A549 (cell line): ENCODE measurements around the gene CHD1L. TPM values are rescaled to one million over a fixed set of nuclear protein-coding genes. Genes with fewer than 3 reads are reported as not detected.

Source experiments
- ATAC-seq, 2 experiments: fragments of 200-7000 bp in 1 of 2; fragments of >200 bp in 1 of 2; cut with Nextera tagmentation in 1 of 2; cut with Tn5 transposase in 1 of 2; 3 replicates each; pipeline versions ENCODE4 v1.8.0 to v1.9.1; 2018 to 2020; ENCODE audit warnings: mild to moderate bottlenecking in 1 of 2, moderate library complexity in 1 of 2
- CTCF ChIA-PET: fragments of 300-600 bp; sonication (Branson Sonifier 250); formaldehyde crosslinking; extraction: SDS; loops from one replicate; lab custom pipeline; 2021; ENCODE audit warnings: antibody characterized with exemption, inconsistent platforms; lab: Yijun Ruan, JAX
- POLR2A ChIA-PET: fragments of 350-600 bp; formaldehyde crosslinking; extraction: SDS; loops from one replicate; lab custom pipeline; 2021; ENCODE audit warnings: antibody characterized with exemption, inconsistent platforms; lab: Yijun Ruan, JAX
- DNase-seq, 2 experiments: peaks; one replicate each; pipeline versions ENCODE4 v3.0.0 to v3.0.0-alpha.2; 2011 to 2016; ENCODE audit warnings: low read depth in 1 of 2, low spot score in 1 of 2
- FAIRE-seq: peaks from 2 replicates; lab custom pipeline; 2011; peaks lifted over from hg19 to GRCh38; lab: Jason Lieb, UNC
- H3K27ac ChIP-seq, 2 experiments: fragments of >200 bp; sonication (Bioruptor Twin); formaldehyde crosslinking; 3 replicates each; pipeline ENCODE4 v1.5.1; 2016 to 2017
- H3K4me1 ChIP-seq: fragments of >200 bp; sonication (Bioruptor Twin); formaldehyde crosslinking; 3 replicates; pipeline ENCODE4 v1.6.1; 2016
- H3K4me2 ChIP-seq: fragments of >200 bp; sonication (Bioruptor Twin); formaldehyde crosslinking; 3 replicates; pipeline ENCODE4 v1.6.1; 2016
- H3K4me3 ChIP-seq: fragments of >200 bp; sonication (Bioruptor Twin); formaldehyde crosslinking; 3 replicates; pipeline ENCODE4 v1.5.1; 2016
- H3K9me3 ChIP-seq: fragments of >200 bp; sonication (Bioruptor Twin); formaldehyde crosslinking; 3 replicates; pipeline ENCODE4 v1.6.1; 2016
- CBX8 ChIP-seq: fragments of 200-600 bp; sonication (generic); IDR thresholded peaks from 2 replicates; pipeline ENCODE4 v1.6.1; 2016
- CEBPB ChIP-seq, 2 experiments: fragments of >200 bp in 1 of 2; sonication (Bioruptor Twin) in 1 of 2; formaldehyde crosslinking in 1 of 2; IDR thresholded peaks; 2 replicates each; pipeline ENCODE4 v1.6.1; 2012 to 2016
- CHD4 ChIP-seq: fragments of 200-600 bp; sonication (generic); IDR thresholded peaks from 2 replicates; pipeline ENCODE4 v1.6.1; 2016; ENCODE audit warnings: antibody characterized with exemption, mild to moderate bottlenecking, borderline replicate concordance
- EP300 ChIP-seq, 2 experiments: fragments of >200 bp; sonication (Bioruptor Twin); formaldehyde crosslinking; IDR thresholded peaks; 2 replicates in 1 of 2; 3 replicates in 1 of 2; pipeline ENCODE4 v1.6.1; 2016 to 2017
- FOSB ChIP-seq: fragments of 250-450 bp; sonication (Bioruptor Pico); IDR thresholded peaks from 2 replicates; pipeline ENCODE4 v1.5.0; 2020; ENCODE audit warnings: mild to moderate bottlenecking, moderate library complexity
- FOSL2 ChIP-seq, 2 experiments: fragments of 450-650 bp in 1 of 2; fragments of >200 bp in 1 of 2; sonication (Bioruptor Twin) in 1 of 2; formaldehyde crosslinking; IDR thresholded peaks; 2 replicates each; pipeline versions ENCODE4 v1.5.0 to v1.6.1; 2016 to 2020; ENCODE audit warnings: mild to moderate bottlenecking in 1 of 2, moderate library complexity in 1 of 2
- HEYL ChIP-seq: fragments of 250-450 bp; sonication (Bioruptor Pico); IDR thresholded peaks from 2 replicates; pipeline ENCODE4 v1.8.0; 2021; ENCODE audit warnings: mild to moderate bottlenecking, moderate library complexity
- HOXA7 ChIP-seq: fragments of 250-450 bp; sonication (Bioruptor Pico); IDR thresholded peaks from 2 replicates; pipeline ENCODE4 v1.5.0; 2020; ENCODE audit warnings: mild to moderate bottlenecking, moderate library complexity
- KDM1A ChIP-seq: fragments of 200-600 bp; sonication (generic); IDR thresholded peaks from 2 replicates; pipeline ENCODE4 v1.6.1; 2016; ENCODE audit warnings: low read depth, mild to moderate bottlenecking
- KDM5A ChIP-seq: fragments of 200-600 bp; sonication (generic); IDR thresholded peaks from 2 replicates; pipeline ENCODE4 v1.6.1; 2016; ENCODE audit warnings: antibody characterized with exemption, mild to moderate bottlenecking
- MAFK ChIP-seq: fragments of 450-650 bp; IDR thresholded peaks from 2 replicates; pipeline ENCODE4 v1.6.1; 2014; ENCODE audit not compliant: partially characterized antibody
- NPAS2 ChIP-seq: fragments of 250-450 bp; sonication (Bioruptor Pico); IDR thresholded peaks from 2 replicates; pipeline ENCODE4 v1.8.0; 2022; ENCODE audit warnings: mild to moderate bottlenecking, moderate library complexity, borderline replicate concordance
- PHF8 ChIP-seq: fragments of 200-600 bp; sonication (generic); IDR thresholded peaks from 2 replicates; pipeline ENCODE4 v1.6.1; 2016; ENCODE audit warnings: low read depth, mild to moderate bottlenecking, antibody characterized with exemption, moderate library complexity, borderline replicate concordance
- RAD21 ChIP-seq, 2 experiments: fragments of >200 bp in 1 of 2; sonication (Bioruptor Twin) in 1 of 2; formaldehyde crosslinking in 1 of 2; IDR thresholded peaks in 1 of 2; conservative IDR thresholded peaks in 1 of 2; 2 replicates in 1 of 2; 3 replicates in 1 of 2; pipeline ENCODE4 v1.6.1; 2012 to 2018; ENCODE audit warnings: inconsistent platforms in 1 of 2
- RNF2 ChIP-seq: fragments of 200-600 bp; sonication (generic); IDR thresholded peaks from 2 replicates; pipeline ENCODE4 v1.6.1; 2016; ENCODE audit warnings: low read depth, mild to moderate bottlenecking, antibody characterized with exemption, moderate library complexity, borderline replicate concordance
- SREBF2 ChIP-seq: fragments of 450-650 bp; IDR thresholded peaks from 2 replicates; pipeline ENCODE4 v1.6.1; 2014; ENCODE audit warnings: mild to moderate bottlenecking, moderate library complexity
- ZSCAN20 ChIP-seq: fragments of 250-450 bp; sonication (Bioruptor Pico); IDR thresholded peaks from 2 replicates; pipeline ENCODE4 v1.8.0; 2022; ENCODE audit warnings: mild to moderate bottlenecking, moderate library complexity
- WGBS: methylation state at CpG from one replicate; pipeline ENCODE4 v1.1.6; 2017; ENCODE audit errors: missing lambda C conversion rate; 5-methylcytosine and 5-hydroxymethylcytosine counted together
- polyA plus RNA-seq, 4 experiments: library from polyadenylated mRNA; depleted of rRNA in 3 of 4; stranded (reverse); fragments of >200 nt; fragmentation: RNase III in 1 of 4; extraction: RNeasy Plus Mini Kit Qiagen cat#74134 plus additional on column Dnase treatment in 1 of 4; gene quantifications; 2 replicates in 3 of 4; 3 replicates in 1 of 4; pipeline ENCODE4 v1.2.3, GENCODE V29; 2011 to 2017
- TF ChIP-seq, protein P1 (sequence below): fragments of 200-600 bp; sonication (generic); IDR thresholded peaks from 2 replicates; pipeline ENCODE4 v1.6.1; 2016; ENCODE audit warnings: antibody characterized with exemption, mild to moderate bottlenecking, moderate library complexity
- TF ChIP-seq, protein P2 (sequence below): fragments of >200 bp; sonication (Bioruptor Twin); formaldehyde crosslinking; IDR thresholded peaks from 3 replicates; pipeline ENCODE4 v1.5.1; 2016
- TF ChIP-seq, protein P3 (sequence below): IDR thresholded peaks from 2 replicates; pipeline ENCODE4 v1.6.1; 2012; ENCODE audit warnings: low read depth, borderline replicate concordance
- TF ChIP-seq, protein P4 (sequence below): fragments of >200 bp; sonication (Bioruptor Twin); formaldehyde crosslinking; IDR thresholded peaks from 2 replicates; pipeline ENCODE4 v1.6.1; 2016
- TF ChIP-seq, protein P5 (sequence below): fragments of 250-450 bp; sonication (Bioruptor Pico); IDR thresholded peaks from 2 replicates; pipeline ENCODE4 v1.5.0; 2020; ENCODE audit warnings: low read depth, mild to moderate bottlenecking, moderate library complexity
- TF ChIP-seq, protein P6 (sequence below): fragments of >200 bp; sonication (Bioruptor Twin); formaldehyde crosslinking; IDR thresholded peaks from 3 replicates; pipeline ENCODE4 v1.6.1; 2016

The CHD1L gene
- polyA plus RNA-seq, 2 of the 4 experiments (the other 2 are of a cell fraction): 37.0 to 61.2 TPM

DNA sequence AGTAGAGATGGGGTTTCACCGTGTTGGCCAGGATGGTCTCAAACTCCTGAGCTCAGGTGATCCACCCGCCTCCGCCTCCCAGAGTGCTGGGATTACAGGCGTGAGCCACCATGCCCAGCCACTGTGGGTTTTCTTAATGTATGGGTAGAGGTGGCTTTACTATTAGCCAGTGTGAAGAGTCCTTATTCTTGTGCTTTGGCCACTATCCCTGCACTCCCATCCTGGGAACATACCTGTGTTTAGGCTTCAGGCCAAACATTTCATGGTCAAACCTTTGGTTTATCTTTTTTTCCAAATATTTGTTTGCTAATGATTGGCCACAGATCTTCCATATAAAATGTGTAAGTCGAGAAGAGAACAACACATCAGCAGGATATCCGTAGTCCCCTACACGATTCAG lies 33.9 kb upstream of the CHD1L start:
- ATAC-seq (no peak), FAIRE-seq (no peak), DNase-seq (no peak)
- 74% methylated on average over 6 of the region's 7 CpGs for WGBS
- Histone ChIP-seq H3K4me1 (no peaks in the 10 kb centered on the region), H3K4me2 (no peak overlapping the region), H3K4me3 (no peak overlapping the region), H3K9me3 (no peaks in the 10 kb centered on the region), H3K27ac (no peak overlapping the region)
- ChIA-PET POLR2A (no interaction called here), CTCF (no interaction called here)
- TF ChIP-seq, protein P1, sequence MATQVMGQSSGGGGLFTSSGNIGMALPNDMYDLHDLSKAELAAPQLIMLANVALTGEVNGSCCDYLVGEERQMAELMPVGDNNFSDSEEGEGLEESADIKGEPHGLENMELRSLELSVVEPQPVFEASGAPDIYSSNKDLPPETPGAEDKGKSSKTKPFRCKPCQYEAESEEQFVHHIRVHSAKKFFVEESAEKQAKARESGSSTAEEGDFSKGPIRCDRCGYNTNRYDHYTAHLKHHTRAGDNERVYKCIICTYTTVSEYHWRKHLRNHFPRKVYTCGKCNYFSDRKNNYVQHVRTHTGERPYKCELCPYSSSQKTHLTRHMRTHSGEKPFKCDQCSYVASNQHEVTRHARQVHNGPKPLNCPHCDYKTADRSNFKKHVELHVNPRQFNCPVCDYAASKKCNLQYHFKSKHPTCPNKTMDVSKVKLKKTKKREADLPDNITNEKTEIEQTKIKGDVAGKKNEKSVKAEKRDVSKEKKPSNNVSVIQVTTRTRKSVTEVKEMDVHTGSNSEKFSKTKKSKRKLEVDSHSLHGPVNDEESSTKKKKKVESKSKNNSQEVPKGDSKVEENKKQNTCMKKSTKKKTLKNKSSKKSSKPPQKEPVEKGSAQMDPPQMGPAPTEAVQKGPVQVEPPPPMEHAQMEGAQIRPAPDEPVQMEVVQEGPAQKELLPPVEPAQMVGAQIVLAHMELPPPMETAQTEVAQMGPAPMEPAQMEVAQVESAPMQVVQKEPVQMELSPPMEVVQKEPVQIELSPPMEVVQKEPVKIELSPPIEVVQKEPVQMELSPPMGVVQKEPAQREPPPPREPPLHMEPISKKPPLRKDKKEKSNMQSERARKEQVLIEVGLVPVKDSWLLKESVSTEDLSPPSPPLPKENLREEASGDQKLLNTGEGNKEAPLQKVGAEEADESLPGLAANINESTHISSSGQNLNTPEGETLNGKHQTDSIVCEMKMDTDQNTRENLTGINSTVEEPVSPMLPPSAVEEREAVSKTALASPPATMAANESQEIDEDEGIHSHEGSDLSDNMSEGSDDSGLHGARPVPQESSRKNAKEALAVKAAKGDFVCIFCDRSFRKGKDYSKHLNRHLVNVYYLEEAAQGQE: no peak
- no peak for TF ChIP-seq FOSL2 (IDR thresholded peaks at IDR 0.05)
- TF ChIP-seq FOSL2 (CRISPR knock-in tag; IDR thresholded peaks at IDR 0.05): no peak
- no peak for TF ChIP-seq SREBF2

DNA sequence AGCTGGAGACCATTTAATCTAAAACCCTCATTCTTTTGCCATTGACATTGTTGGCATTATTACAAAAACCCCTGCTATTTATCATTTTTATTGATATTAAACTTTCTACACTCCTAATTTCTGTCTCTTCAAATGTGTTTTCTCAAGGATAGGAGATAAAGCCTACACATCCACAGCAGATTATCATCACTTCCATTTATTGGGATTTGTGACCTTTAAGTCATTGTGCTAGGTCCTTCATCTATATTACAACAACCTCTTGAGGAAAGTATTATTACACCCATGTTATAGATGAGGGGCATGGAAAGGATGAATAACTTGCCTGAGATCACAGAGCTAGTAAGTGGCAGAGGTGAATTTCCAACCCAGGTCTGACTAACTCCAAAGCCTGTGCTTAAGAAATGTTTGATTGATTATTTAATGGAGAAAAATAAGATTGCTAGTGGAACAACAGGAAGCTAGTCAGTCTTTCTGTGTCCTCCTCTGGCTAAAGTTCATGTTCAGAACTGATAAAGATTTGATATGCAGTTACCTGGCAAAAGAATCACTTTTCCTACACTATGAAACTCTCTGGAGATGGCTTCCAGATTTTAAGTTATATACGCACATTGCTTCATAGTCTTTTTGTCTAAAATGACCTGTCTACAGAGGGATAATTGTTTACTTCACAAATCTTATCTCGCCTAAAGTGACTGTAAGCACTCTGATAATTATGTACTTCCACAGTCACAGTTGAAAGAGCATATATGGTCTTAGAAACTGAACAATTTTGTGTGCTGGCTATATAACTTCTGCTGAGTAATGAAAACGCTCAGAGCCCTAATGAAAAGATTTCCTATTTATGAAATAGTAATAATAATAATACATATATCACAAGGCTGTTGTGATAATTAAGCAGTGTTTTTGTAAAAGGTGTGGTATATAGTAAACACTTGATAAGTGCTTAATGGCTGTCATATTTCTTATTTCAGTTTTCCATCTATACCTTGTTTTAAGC lies 32.4 kb upstream of the CHD1L start:
- 61% methylated on average over 3 of the region's 3 CpGs for WGBS

DNA sequence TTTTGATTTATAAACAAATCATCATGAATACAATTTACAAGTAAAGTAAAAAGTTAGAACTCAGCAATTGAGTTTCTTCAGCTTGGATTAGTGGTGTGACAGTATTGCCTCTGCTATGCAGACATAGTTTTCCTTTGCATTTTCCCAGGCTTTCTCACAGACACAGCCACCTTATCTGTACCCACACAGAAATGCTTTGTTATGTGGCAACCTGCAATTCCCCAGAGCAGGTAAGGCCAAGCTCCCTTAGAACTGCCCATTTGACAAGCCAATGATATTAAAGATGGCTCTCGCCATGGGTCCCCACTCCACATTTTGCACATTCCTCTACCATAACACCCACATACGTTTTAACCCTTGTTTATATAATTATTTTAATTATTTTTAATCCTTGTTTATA lies 31.5 kb upstream of the CHD1L start:
- Histone ChIP-seq H3K27ac (no peak overlapping the region), H3K9me3 (no peaks in the 10 kb centered on the region), H3K4me2 (no peak overlapping the region), H3K4me1 (peaks cover 12% of the 10 kb centered on the region; the same call in 2 of the 3 replicates), H3K4me3 (no peak overlapping the region)
- POLR2A ChIA-PET: no interaction called here
- CTCF ChIA-PET: no interaction called here
- DNase-seq (no peak), FAIRE-seq (no peak), ATAC-seq (no peak)
- 48% methylated on average over 2 of the region's 2 CpGs for WGBS
- TF ChIP-seq MAFK: no peak
- no peak for TF ChIP-seq FOSB (CRISPR knock-in tag)
- TF ChIP-seq PHF8: no peak
- TF ChIP-seq NPAS2 (CRISPR knock-in tag): no peak
- no peak for TF ChIP-seq EP300 (IDR thresholded peaks at IDR 0.05)
- no peak for TF ChIP-seq HEYL
- TF ChIP-seq CEBPB (IDR thresholded peaks at IDR 0.05): no peak
- TF ChIP-seq ZSCAN20 (CRISPR knock-in tag): no peak
- no peak for TF ChIP-seq CHD4
- TF ChIP-seq RAD21 (conservative IDR thresholded peaks at IDR 0.05 in 1 of 2, IDR thresholded peaks at IDR 0.05 in 1 of 2): no peak
- TF ChIP-seq, protein P2, sequence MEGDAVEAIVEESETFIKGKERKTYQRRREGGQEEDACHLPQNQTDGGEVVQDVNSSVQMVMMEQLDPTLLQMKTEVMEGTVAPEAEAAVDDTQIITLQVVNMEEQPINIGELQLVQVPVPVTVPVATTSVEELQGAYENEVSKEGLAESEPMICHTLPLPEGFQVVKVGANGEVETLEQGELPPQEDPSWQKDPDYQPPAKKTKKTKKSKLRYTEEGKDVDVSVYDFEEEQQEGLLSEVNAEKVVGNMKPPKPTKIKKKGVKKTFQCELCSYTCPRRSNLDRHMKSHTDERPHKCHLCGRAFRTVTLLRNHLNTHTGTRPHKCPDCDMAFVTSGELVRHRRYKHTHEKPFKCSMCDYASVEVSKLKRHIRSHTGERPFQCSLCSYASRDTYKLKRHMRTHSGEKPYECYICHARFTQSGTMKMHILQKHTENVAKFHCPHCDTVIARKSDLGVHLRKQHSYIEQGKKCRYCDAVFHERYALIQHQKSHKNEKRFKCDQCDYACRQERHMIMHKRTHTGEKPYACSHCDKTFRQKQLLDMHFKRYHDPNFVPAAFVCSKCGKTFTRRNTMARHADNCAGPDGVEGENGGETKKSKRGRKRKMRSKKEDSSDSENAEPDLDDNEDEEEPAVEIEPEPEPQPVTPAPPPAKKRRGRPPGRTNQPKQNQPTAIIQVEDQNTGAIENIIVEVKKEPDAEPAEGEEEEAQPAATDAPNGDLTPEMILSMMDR: no peak
- TF ChIP-seq, protein P3, sequence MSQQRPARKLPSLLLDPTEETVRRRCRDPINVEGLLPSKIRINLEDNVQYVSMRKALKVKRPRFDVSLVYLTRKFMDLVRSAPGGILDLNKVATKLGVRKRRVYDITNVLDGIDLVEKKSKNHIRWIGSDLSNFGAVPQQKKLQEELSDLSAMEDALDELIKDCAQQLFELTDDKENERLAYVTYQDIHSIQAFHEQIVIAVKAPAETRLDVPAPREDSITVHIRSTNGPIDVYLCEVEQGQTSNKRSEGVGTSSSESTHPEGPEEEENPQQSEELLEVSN: no peak
- no peak for TF ChIP-seq CBX8
- no peak for TF ChIP-seq HOXA7 (CRISPR knock-in tag)
- TF ChIP-seq KDM1A: no peak
- no peak for TF ChIP-seq RNF2
- TF ChIP-seq, protein P4, sequence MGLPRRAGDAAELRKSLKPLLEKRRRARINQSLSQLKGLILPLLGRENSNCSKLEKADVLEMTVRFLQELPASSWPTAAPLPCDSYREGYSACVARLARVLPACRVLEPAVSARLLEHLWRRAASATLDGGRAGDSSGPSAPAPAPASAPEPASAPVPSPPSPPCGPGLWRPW: no peak
- TF ChIP-seq, protein P5, sequence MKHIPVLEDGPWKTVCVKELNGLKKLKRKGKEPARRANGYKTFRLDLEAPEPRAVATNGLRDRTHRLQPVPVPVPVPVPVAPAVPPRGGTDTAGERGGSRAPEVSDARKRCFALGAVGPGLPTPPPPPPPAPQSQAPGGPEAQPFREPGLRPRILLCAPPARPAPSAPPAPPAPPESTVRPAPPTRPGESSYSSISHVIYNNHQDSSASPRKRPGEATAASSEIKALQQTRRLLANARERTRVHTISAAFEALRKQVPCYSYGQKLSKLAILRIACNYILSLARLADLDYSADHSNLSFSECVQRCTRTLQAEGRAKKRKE (CRISPR knock-in tag): no peak
- TF ChIP-seq, protein P6, sequence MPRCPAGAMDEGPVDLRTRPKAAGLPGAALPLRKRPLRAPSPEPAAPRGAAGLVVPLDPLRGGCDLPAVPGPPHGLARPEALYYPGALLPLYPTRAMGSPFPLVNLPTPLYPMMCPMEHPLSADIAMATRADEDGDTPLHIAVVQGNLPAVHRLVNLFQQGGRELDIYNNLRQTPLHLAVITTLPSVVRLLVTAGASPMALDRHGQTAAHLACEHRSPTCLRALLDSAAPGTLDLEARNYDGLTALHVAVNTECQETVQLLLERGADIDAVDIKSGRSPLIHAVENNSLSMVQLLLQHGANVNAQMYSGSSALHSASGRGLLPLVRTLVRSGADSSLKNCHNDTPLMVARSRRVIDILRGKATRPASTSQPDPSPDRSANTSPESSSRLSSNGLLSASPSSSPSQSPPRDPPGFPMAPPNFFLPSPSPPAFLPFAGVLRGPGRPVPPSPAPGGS: no peak

More for the DNA sequence above, 32.4 kb upstream of the CHD1L start:
- H3K4me1 ChIP-seq: peaks cover 4% of the 10 kb centered on the region; the same call in 2 of the 3 replicates
- H3K4me2 ChIP-seq: no peak overlapping the region
- no peaks in the 10 kb centered on the region for H3K9me3 ChIP-seq
- H3K4me3 ChIP-seq: no peak overlapping the region
- POLR2A ChIA-PET: no interaction called here
- FAIRE-seq: no peak
- peak; percentile 6 for TF ChIP-seq MAFK
- TF ChIP-seq KDM5A: no peak
- TF ChIP-seq, all 56 proteins: peak for 1
- CTCF ChIA-PET: interaction anchor here (1.0 kb wide), 1 partner anchor 32 kb away, joined by 4 read pairs; the partner anchor contains the start of gene CHD1L
- DNase-seq (no peak), ATAC-seq (no peak)
- H3K27ac ChIP-seq: no peak overlapping the region
